ENCODE measurements around the gene DSCAML1.

Gene DSCAML1

DNA sequence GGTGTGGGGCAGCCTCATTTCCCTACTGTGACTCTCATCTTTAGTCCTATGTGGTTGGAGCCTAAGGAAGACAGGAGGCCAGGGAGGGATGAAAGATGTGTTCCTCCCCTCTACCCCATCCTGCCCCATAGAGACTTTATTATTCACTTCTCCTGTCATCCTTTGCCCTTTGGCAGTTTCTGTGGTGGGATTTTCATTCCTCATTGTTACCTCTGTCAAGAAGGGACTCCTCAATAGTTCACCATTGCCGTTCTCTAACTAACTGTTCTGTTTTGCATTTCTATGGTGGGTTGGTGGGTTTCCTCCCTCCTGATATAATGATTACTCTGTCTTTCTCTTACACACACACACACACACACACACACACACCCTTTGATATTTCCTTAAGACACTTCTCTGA lies 202.3 kb downstream of the DSCAML1 start:
- no peak for DNase-seq (ENCODE audit: extremely low spot score)
- POLR2A ChIA-PET: no interaction called here
- CTCF ChIA-PET: no interaction called here
- TF ChIP-seq HDGF (IDR thresholded peaks at IDR 0.05; ENCODE audit: borderline replicate concordance) (no peak), NFRKB (IDR thresholded peaks at IDR 0.05) (no peak), FOXA1 (IDR thresholded peaks at IDR 0.05) (no peak), SUZ12 (IDR thresholded peaks at IDR 0.05) (no peak), FOXK2 (IDR thresholded peaks at IDR 0.05) (no peak), BHLHE40 (IDR thresholded peaks at IDR 0.05; ENCODE audit: borderline replicate concordance) (no peak), CTBP1 (IDR thresholded peaks at IDR 0.05; ENCODE audit: borderline replicate concordance) (no peak), LEF1 (IDR thresholded peaks at IDR 0.05; ENCODE audit: borderline replicate concordance) (no peak), TARDBP (IDR thresholded peaks at IDR 0.05) (no peak), ARNT (IDR thresholded peaks at IDR 0.05) (no peak), ZNF384 (IDR thresholded peaks at IDR 0.05) (no peak), SP1 (IDR thresholded peaks at IDR 0.05) (no peak), ELF4 (IDR thresholded peaks at IDR 0.05) (no peak), L3MBTL2 (conservative IDR thresholded peaks at IDR 0.05) (no peak), FOXM1 (IDR thresholded peaks at IDR 0.05; ENCODE audit: borderline replicate concordance) (no peak)
- TF ChIP-seq, protein P1, sequence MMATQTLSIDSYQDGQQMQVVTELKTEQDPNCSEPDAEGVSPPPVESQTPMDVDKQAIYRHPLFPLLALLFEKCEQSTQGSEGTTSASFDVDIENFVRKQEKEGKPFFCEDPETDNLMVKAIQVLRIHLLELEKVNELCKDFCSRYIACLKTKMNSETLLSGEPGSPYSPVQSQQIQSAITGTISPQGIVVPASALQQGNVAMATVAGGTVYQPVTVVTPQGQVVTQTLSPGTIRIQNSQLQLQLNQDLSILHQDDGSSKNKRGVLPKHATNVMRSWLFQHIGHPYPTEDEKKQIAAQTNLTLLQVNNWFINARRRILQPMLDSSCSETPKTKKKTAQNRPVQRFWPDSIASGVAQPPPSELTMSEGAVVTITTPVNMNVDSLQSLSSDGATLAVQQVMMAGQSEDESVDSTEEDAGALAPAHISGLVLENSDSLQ (IDR thresholded peaks at IDR 0.05): no peak

DNA sequence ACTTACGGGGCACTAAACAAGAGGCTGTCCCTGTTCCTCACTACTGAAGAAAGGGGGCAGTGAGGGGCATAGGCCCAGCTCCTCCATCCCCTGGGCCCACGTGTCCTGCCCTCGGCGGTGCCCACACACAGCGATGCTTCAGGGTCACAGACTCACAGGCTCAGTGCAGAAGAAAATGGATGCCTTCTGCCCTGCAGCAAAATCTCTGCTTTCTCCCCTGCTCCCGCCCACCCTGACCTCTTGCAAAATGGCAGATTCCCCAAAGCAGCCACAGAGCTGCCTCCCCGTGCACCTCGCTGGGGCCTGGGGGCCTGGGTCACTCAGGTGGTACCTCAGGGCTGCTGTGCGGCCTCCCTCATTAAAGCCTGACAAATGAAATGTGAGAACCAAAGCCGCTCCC lies 204.0 kb downstream of the DSCAML1 start:
- ChIA-PET POLR2A (no interaction called here), CTCF (no interaction called here)
- no peak for DNase-seq (ENCODE audit: extremely low spot score)
- TF ChIP-seq TARDBP (IDR thresholded peaks at IDR 0.05) (no peak), ARNT (IDR thresholded peaks at IDR 0.05) (no peak), SP1 (IDR thresholded peaks at IDR 0.05) (no peak), CTBP1 (IDR thresholded peaks at IDR 0.05; ENCODE audit: borderline replicate concordance) (no peak), ZNF384 (IDR thresholded peaks at IDR 0.05) (no peak), FOXM1 (IDR thresholded peaks at IDR 0.05; ENCODE audit: borderline replicate concordance) (no peak), HDGF (IDR thresholded peaks at IDR 0.05; ENCODE audit: borderline replicate concordance) (no peak)
- TF ChIP-seq, protein P1 (IDR thresholded peaks at IDR 0.05): no peak

DNA sequence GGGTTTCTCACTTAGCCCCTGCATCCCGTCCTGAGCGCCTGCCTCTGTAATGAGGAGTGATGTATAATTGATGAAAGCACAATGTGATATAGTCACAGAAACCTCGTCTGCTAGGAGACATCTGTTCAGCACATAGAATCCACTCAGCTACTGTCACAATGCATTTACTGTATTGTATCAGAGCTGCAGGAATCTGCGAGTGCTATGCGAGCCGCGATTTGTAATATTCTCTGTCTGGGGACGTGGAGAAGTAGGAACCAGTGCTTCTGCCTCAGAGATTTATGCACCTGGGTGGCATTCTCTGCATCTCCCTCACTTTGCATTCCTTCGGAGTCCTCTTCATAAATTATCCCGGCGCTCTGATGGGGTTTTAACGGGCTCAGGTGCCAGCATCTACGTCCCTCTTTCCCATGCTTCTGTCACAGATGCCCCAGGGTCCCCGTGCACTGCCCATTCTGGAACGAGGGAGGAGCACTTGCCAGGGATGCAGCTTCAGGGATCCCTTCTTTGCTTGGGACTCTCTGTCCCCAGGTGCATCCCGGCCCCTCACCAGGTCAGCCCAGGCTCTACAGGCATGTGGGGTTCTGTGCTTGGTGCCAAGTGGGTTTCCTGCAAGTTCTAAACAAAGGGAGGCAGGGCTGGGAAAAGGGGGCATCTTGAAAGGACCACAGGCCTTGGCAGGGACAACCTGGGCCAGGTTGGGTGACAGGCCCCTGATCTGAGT lies 205.5 kb downstream of the DSCAML1 start:
- ChIA-PET POLR2A (no interaction called here), CTCF (no interaction called here)
- DNase-seq (ENCODE audit: extremely low spot score): no peak
- no peak for TF ChIP-seq ARNT (IDR thresholded peaks at IDR 0.05)
- TF ChIP-seq, protein P1 (IDR thresholded peaks at IDR 0.05): no peak

DNA sequence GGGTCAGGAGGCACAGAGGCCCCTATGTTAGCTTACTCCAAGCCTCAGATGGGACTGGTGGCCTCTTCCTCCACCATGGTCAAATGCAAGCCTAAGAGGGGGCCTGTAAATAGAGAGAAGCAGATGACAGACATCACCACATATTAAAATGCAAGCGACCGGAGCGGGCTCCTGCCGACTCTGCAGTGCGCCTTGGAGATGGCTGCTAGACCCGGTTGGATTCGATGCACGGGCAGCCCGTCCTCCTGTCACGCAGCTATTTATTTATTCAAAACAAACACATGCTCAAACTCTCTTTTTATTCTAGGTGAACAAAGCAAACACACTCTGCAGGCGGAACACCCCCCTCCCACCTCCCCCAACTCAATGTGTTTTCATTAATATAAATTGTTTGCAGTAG lies 208.0 kb downstream of the DSCAML1 start:
- POLR2A ChIA-PET: no interaction called here

DNA sequence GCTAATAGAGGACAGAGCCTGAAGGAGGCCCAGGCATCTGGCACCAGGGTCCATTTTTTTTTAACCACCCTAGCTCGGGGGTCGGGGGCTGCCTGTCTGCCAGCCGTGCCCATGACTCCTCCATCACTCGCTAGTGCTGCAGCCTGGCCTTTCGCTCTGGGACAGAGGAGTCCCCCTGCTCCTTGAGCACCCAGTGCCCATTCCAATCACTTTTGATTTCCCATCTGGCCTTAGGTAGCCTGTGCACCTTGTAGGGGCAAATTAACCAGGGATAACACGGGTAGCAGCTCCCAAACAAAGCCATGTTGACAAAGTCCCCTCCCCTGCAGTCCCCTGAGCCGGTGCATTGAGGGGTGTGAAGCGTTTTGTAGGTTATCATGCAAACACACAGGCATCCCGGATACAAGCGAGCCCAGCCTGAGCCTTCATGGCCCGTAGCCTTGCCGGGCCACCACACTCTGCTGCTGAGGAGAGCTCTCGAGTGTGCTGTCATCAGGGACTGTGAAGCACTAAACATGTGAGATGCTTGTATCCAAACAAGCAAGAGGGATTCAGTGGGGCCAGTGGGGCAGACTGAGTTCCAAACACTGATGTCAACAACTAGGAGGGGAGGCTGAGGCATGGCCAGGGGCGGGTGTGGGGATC lies 208.7 kb downstream of the DSCAML1 start:
- DNase-seq (ENCODE audit: extremely low spot score): no peak
- no peak for TF ChIP-seq SP1 (IDR thresholded peaks at IDR 0.05)
- no peak for TF ChIP-seq NFRKB (IDR thresholded peaks at IDR 0.05)
- TF ChIP-seq, protein P1 (IDR thresholded peaks at IDR 0.05): no peak
- TF ChIP-seq ELF4 (IDR thresholded peaks at IDR 0.05): no peak
- ChIA-PET POLR2A (no interaction called here), CTCF (no interaction called here)

More for the DNA sequence above, 208.0 kb downstream of the DSCAML1 start:
- CTCF ChIA-PET: interaction anchor here (0.8 kb wide), 1 partner anchor 163 kb away, joined by 3 read pairs; no protein-coding TSS in a partner anchor
- no peak for DNase-seq (ENCODE audit: extremely low spot score)
- no peak for TF ChIP-seq ZNF384 (IDR thresholded peaks at IDR 0.05)
- no peak for TF ChIP-seq SUZ12 (IDR thresholded peaks at IDR 0.05)
- no peak for TF ChIP-seq LEF1 (IDR thresholded peaks at IDR 0.05; ENCODE audit: borderline replicate concordance)
- TF ChIP-seq, protein P1 (IDR thresholded peaks at IDR 0.05): no peak
- TF ChIP-seq CTBP1 (IDR thresholded peaks at IDR 0.05; ENCODE audit: borderline replicate concordance): no peak
- TF ChIP-seq HDGF (IDR thresholded peaks at IDR 0.05; ENCODE audit: borderline replicate concordance): no peak
- no peak for TF ChIP-seq BHLHE40 (IDR thresholded peaks at IDR 0.05; ENCODE audit: borderline replicate concordance)
- TF ChIP-seq ELF4 (IDR thresholded peaks at IDR 0.05): no peak
- no peak for TF ChIP-seq SP1 (IDR thresholded peaks at IDR 0.05)
- no peak for TF ChIP-seq FOXA1 (IDR thresholded peaks at IDR 0.05)
- TF ChIP-seq FOXK2 (IDR thresholded peaks at IDR 0.05): no peak
- TF ChIP-seq NFRKB (IDR thresholded peaks at IDR 0.05): no peak
